Kasumi-1 (cell line): ENCODE data around the gene CDX2.
A peak's percentile ranks its signal among the peaks of the same experiment; 100 is the strongest.
"Not testable (repeated sequence)": the region's sequence is repeated elsewhere in the genome, so short reads cannot be mapped to it uniquely, and the experiment has no call there.

Experiments
- DNase-seq, 2 experiments: peaks; one replicate each; lab custom pipeline; 2025; lab: John Stamatoyannopoulos, UW

CDX2 gene, protein sequence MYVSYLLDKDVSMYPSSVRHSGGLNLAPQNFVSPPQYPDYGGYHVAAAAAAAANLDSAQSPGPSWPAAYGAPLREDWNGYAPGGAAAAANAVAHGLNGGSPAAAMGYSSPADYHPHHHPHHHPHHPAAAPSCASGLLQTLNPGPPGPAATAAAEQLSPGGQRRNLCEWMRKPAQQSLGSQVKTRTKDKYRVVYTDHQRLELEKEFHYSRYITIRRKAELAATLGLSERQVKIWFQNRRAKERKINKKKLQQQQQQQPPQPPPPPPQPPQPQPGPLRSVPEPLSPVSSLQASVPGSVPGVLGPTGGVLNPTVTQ

DNA sequence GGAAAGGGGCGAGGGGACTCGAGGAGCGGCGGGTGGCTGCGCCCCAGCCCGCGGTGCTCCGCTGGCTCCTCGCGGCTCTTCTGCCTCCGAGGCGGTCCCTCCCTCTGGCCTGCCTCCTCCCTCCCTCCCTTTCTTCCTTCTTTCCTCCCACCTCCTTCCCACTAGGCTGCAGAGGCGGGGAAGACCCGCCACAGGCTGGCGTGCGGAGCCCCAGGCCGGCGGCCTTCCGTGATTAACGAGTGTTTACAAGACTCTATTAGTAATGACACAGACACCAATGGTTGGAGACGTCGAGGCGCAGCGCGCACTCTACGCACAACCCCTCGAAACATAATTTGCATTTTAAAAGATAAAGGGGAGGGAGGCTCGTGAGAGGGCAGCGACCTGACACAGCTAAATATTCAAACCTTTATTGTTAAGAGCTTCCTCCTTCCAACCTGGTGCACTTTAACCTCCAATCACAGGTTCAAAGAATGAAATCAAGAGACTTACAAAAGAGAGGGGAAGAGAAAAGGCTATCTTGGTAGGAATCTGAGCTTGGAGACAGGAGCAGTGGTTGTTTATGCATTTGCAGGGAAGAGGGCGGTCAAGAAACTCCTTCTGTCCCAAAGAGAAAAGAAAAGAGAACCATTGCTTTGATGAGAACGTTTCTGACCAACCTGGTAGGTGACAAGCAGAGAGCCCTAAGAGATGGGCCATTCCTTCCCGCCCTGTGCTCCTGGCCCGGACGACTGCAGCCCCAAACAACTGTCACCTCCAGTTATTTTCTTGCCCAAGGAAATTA lies at the start of gene CDX2:
CDX2 (minus strand) TSS at position 234 of the 784 bp plus-strand sequence. CDS start 309 bp downstream, outside the sequence.
- no peak for DNase-seq

DNA sequence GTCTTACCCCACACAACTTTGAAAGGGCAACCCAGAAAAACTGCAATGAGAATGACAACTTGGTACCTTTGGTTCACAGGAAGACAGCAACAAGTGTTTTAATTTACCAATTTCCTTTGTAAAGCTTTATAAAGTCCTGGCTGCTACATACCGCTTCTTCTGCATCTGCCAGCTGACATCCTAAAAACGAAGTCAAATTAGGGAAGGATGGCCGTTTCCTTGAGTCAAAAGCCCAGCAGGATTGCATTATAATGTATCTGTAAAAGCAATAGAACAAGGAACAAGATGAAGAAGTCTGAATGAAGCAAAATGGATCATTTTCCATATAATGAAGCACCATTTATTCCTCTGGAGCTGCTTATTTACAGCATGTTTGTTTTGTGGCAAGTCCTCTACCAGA lies 45.2 kb upstream of the CDX2 start:
- no peak for DNase-seq

DNA sequence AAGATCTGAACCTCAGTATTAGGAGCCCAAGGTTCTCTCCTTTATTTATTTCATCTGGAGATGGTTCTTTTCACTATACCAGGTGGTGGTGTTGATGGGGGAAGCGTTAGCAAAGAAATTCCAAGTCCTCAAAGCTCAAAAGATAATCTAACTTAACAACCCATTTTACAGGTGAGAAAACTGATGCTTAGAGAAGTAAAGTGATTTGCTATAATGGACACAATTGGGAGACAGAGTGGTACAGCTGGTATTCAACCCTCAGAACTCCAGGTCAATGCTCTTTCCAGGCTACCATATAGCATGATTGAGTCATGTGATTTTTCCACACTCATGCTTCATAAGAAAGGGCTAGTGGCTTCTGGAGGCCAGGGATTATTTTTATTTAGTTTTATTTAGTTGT lies 44.4 kb upstream of the CDX2 start:
- no peak for DNase-seq

DNA sequence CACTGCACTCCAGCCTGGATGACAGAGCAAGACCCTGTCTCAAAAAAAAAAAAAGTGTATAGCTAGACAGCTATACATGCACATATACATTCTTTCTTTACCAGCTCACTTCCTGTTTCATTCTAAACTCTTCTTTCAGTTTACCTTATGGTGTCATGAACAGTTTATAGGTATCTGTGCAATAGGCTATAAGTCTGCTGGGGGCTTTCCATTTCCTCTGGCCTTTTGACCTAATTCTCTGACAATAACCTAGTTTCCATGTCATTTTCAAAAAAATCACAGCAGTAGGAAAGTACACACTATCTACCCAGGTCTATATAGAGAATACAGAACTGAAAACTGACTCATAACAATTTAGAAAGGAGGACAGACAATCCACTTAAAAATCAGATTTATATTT lies 43.8 kb upstream of the CDX2 start:
- DNase-seq, result no peak

DNA sequence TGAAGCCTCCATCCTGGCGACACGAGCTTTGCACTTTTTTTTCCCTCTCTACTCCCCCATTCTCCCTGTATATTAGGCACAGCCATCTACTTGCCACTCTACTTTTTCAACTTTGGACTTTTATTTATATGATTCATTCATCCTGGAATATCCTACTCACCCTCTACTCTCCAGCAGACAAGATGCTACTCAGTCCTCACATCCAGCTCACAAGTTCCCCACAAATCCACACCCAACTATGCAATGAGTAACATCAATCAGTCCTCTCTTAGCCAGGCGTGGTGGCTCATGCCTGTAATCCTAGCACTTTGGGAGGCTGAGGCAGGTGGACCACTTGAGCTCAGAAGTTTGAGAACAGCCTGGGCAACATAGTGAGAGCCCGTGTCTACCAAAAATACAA lies 43.3 kb upstream of the CDX2 start:
- DNase-seq, result no peak

DNA sequence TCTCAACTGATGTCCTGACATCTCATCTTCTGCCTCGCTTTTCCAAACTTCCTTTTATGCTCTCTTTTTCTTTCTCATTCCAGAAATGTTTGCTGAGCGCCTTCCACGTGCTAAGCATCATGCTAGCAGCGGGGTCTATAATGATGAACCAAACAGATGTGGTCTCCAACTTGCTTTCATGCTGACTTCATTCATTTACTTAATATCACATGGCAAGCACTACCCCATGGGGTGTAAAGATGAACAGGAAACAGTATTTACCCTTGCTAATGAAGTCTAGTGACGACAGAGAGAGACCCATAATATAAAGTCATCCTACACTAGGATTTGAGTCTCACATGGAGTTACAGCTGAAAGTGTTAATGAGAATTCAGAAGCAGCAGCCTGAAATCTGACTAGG lies 40.9 kb upstream of the CDX2 start:
- no peak for DNase-seq

DNA sequence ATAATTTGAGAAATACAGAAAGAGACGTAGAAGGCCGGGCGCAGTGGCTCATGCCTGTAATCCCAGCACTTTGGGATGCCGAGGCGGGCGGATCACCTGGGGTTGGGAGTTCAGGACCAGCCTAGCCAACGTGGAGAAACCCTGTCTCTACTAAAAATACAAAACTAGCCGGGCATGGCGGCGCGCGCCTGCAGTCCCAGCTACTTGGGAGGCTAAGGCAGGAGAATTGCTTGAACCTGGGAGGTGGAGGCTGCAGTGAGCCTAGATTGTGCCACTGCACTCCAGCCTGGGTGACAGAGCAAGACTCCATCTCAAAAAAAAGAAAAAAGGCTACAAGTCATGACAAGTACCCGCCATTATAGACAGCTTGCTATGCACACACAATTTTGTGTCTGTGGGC lies 35.9 kb upstream of the CDX2 start:
- DNase-seq, result not testable (repeated sequence)

DNA sequence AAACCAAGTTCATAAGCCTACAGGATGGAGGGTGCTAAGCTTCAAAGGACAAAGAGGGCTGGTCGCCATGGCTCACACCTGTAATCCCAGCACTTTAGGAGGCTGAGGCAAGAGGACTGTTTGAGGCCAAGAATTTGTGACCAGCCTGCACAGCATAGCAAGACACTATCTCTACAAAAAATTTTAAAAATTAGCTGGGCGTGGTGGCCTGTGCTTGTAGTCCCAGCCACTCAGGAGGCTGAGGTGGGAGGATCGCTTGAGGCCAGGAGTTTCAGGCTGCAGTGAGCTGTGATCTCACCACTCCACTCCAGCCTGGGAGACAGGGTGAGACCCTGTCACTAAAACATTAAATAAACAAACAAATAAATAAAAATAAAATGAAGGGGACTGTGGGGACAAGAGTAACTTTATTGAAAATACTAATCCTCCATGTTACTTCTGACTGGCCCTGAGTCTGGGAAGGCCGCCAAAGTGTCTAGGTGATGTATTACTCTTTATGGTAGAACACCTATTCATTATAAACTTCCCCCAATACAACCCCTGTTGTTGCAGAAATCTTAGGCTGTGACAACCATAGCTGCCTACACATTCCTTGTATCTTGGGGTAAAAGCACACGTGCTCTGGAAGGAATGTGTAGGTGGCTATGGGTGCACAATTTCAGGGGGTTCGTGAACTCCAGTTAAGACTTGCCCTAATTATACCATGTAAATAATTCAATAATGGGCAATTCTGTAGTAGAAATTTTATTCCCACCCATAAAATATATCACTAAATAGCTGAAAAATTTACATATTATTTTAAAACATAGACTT lies 34.0 kb upstream of the CDX2 start:
- no peak for DNase-seq

DNA sequence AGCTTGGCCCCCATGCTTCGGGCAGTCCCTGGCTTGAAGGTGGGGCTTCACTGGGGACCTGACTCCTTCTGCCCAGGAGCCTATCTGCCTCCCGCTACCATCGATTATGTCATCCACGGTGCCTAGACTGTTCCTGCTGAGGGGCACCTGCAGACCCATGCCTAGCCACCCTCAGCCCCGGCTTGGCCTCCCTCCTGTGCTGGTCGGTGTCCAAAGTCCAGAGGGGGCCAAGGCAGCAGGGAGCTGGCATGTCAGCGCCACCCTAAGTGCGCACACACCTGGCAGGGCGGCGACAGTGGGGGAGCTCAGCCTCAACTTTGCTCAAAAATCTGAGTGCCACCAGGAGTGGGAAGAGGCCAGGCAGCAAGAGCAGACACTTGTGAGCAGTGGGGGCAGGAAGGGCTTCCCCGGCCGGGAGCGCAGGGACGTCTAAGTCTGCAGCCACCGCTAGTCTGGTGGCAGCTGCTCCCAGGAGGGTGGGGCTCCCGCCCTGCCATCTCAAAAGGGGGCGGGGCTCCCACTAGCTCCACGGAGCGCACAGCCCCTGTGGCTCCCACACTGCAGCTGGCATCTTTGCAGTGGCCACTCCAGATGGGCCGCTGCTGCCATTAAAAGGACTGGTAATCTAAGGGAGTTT lies 32.8 kb upstream of the CDX2 start:
- DNase-seq, result no peak

DNA sequence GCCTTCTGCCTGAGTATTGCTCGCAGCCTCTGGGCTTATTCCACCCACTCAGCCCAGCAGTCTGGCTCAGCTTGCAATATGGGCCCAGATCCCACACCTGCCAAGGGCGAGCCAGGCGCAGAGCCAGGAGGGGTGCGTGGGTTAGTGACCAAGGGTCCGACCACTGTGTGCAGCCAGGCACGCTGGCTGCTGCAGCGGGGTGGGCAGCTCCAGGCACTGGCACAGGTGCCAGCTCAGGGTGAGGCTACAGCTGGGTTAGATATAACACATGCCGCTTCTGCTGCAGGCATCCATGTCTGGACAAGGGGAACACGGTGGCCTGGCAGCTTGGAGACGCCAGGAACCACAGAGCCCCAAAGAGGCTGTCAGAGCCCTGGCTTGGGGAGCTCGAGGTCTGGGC lies 31.9 kb upstream of the CDX2 start:
- DNase-seq, result no peak

DNA sequence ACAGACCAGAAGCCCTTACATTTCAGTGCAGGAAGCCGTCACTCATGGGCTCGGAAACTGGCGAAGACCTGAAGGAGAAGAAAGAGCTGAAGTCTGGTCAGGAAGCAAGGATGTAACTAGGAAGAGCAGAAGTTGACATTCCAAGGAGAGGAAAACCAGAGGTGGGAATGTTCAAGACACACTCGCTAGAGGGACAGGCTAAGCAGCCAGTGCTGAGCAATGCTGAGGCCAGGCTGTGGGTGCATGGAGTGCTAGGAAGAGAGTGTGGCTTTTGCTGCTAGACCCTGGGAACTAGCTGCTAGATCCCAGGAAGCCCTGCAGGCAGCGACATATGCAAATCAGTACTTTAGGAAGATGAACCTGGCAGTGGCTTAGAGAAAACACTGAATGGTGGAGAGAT lies 31.5 kb upstream of the CDX2 start:
- DNase-seq, result no peak

DNA sequence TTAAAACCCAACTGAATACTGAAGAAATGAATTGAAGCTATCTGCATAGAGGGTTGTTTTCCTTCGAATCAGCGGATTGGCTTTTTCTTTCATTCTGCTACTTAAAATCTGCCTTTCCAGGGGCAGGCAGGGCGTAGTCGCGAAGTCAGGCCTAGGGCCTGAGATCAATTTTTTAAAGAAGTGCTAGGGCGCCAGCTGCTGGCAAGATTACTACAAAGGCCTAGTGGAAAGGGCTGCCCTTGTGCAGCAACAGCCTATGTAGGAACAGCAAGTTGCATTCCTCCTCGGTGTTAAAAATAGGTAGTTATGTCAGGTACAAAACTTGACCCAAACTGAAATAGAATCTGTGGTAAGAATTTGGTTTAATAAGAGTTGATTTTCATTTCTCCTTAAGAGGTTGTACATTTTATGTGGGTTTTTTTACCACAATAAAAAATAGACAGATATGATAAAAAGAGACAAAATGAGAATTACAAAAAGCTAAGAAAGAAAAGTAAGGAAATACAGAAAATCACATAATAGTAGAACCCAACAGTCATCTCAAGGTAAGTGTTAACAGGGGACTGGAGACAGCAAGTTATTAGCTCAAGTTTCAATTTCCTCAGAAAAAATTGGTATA lies 28.9 kb upstream of the CDX2 start:
- peak; percentile 49 to 51 for DNase-seq

DNA sequence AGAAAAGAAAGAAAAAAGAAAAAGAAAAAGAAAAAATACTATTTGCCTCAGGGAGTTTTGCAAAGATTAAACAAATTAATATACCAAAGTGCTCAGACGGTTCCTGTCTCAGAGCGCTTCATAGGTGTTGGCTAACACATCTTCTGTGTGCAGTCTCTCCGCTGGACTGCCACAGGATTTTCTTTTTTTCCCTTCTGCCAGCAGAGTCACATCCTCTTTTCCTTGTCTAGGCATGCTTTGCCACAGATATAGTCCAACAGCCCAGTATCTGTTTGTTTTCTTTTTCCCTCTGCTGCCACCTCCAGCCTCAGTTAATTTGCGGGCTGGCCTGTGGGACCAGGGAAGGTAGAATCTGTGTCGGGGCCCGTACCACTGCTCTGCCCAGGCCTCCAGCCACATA lies 22.8 kb upstream of the CDX2 start:
- no peak for DNase-seq

DNA sequence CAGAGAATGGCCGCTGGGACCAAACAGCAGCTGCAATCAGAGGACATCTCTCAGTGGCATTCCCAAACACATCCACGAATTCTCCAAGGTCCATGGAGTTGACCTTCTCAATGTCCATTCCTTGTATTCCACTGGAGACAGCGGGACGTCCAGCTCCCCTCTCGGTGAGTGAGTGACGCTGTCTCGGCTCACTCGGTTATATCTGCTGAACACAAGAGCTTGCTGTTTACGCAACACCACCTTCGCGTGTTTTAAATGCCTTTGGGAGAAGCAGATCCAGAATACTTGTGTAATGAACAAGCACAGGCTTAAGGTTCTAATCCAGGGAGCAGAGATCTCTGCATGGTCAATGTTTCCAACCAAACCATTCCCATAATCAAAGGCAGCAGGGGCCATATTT lies 19.4 kb upstream of the CDX2 start, which contains the start of gene URAD:
URAD (minus strand) TSS at position 174 of the 400 bp plus-strand sequence; CDS start at position 118, 56 bp downstream.
- no peak for DNase-seq

DNA sequence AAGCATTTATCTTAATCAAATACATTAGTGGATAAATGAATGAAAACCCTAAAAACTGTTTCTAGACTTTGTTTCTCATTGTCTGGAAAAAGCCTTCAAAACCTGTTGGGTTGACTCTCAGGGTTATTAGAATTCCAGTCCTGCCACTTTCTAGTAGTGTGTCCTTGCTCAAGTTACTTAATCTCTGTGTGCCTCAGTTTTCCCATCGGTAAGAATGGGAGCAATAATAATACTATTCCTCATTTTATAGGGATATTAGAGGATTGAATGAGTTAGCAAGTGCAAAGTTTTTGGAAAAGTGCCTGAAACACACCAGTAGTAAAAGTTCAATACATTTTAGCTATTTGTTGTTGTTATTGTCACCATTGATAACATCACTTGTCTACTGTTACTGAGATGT lies 16.5 kb upstream of the CDX2 start:
- no peak for DNase-seq

DNA sequence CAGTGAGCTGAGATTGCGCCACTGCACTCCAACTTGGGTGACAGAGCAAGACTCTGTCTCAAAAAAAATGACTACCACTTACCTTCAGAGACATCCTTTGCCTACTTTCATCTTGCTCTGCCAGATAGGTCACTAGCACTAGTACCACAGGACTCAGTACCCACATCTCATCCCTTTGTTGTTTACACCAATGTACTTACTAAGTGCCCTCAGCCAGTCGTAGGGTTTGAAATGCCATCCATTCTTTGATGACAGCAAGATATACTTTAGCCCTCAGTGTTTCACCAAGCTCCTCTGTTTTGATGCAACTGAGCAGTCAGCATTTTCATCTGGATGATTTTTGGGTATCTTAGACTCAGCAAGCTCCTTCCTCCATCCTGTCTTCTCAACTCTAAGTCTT lies 13.2 kb upstream of the CDX2 start:
- no peak for DNase-seq

DNA sequence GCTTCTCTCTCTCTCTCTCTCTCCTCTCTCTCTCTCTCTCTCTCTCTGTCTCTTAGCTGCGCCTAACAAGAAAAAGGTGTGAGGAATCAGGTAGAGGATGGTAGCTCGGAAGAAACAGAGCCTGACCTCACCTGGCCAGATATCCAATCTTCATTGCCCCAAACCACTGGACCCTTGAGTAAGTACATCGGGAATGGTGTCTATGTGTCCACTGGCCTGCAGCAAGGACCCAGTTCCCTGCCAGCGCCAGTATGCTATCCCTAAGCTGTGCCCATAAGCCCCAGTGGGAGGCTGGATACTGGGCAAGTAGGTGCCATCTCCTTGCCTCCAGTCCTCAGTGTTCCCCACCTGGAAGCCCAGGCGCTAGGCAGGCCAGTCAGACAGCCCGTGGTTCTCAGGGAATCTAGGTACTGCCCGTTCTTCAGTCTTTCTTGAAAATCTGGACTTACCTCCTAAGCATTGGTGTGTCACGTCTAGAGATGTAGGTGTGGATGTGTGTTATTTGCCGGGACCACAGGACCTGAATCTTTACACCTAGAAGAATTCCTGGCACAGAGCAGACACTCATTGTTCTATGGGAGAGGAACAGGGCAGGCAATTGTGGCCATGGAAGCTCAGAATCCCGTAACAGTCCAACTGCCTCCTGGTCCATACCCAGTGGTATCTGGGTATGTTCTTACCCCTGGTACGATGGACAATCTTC lies 12.0 kb upstream of the CDX2 start:
- no peak for DNase-seq

DNA sequence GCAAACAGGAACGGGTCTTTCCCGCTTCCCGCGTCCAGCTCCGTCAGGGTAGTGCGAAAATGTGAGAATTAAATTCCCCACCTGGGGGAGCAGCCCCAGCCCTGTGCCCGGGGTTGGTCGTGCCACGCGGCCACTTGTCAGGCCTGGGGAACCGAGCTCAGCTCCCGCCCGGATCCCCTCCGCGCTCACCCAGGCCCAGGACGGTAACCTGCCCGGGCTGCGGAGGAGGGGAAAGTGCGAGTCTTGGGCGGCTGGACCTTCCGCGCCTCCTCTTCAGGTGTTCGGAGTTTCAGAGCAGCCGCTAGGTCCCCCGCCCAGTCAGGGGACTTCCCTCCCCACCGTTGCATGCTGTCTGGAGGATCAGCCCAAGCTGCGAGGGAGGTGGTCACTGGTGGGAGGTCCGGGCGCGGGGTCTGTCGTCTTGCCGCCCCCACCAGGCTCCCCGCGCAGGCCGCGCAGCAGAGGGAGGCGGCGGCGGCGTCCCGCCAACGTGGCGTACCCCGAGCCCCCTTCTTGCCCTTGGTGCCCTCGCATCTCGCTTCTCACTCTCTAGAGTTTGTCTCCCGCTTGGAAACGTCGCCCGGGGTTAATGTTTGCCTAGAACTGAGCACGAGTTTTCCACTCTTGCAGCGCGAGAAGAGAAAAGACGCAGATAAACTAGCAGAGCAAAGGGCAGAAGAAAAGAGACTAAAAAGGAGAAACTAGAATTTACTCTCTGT lies 11.3 kb upstream of the CDX2 start:
- no peak for DNase-seq

DNA sequence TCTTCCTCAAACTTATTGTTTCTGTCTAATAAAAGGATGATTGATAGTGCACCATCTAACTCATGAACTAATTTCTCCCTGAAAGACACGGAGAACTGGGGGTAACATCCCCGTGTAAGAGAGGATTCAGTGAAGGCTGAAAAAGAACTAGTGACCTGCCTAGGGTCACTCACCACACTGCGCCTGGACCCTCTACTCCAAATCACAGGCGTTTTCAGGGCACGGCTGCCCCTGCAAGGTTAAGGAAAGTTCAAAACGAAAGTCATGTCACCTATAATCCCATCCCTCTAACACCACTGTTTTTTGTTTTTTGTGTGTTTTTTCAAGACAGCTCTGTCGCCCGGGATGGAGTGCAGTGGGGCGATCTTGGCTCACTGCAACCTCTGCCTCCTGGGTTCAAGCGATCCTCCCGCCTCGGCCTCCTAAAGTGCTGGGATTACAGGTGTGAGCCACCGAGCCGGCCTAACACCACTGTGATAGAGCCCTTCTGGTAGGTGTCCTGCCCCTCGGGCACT lies 10.7 kb upstream of the CDX2 start:
- DNase-seq, result no peak

DNA sequence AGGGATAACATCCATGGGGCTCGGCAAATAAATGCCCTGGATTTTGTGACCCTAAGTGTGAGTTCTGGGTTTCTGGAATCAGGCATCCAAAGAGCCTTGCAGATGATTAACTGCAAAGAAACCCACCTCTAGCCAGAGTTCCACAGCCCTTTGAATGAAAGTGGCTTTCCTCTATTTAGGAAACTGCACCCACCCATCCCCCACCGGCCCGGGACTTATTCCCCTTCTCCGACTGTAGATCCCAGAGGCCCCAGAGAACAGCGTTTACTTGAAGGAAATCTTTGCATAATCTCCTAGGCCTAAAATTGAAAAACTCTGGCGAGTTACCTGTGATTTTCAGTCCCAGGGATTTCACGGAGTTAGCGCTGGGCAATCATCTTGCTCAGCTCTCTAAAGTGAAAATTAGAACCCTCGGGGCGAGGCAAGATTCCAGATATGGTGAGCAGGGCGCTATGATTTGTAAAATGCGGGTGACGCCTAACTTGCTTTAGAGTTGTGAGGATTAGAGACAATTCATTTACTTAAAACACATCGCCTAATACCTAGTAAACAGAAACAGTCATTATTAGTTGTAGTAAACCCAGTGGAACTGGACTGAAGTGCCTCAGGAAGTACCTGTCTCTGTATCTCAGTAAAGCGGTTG lies 10.0 kb upstream of the CDX2 start:
- DNase-seq, result no peak
